ENCODE measurements around the gene DIO1.

DIO1 gene

DNA sequence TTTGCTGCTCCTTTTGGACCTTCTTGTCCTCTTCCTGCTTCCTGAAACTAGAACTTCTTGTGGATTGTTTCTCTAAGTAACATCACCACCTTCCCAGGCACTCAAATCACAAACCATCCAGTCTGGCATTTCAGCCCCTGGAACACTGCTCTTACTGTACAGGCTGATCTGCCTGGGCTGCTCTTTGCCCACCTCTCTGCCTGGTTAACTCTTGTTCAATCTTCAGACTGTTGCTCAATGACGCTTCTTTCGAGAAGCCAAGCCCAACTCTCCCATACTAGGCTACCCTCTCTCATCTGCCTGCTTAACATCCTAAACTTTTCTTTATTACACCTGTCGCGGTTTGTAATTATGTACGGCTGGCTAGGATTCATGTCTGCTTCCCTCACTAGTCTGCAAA, 657 bp downstream of the DIO1 start:
- no peak for DNase-seq (ENCODE audit: low spot score)

DNA sequence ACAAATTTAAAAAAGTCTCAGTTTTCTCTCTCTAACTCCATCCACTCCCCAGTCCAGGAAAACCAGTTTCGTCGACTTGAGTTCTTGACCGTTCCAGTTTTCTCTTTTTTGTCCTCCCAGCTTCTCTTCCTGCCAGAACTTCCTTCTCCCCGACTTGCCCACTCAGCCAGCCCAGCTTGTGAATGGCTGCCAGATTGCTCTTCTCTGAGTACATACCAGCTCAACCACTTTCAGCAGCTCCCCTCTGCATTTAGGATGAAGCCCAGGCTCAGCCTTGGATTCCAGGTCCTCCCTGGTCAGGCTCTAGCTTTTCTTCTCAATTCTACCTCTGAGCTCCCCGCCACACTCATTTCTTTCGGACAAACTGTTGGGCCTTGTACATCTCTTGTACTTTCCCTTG, 1.4 kb downstream of the DIO1 start:
- DNase-seq (ENCODE audit: low spot score): no peak

- peak; percentile 67 for DNase-seq (ENCODE audit: low spot score)
Observed at GRCh38 chr1:53896635-53897229, 2.7 kb downstream of the DIO1 start.

- DNase-seq (ENCODE audit: low spot score): no peak
Observed at GRCh38 chr1:53899206-53899628, 5.2 kb downstream of the DIO1 start.

DNA sequence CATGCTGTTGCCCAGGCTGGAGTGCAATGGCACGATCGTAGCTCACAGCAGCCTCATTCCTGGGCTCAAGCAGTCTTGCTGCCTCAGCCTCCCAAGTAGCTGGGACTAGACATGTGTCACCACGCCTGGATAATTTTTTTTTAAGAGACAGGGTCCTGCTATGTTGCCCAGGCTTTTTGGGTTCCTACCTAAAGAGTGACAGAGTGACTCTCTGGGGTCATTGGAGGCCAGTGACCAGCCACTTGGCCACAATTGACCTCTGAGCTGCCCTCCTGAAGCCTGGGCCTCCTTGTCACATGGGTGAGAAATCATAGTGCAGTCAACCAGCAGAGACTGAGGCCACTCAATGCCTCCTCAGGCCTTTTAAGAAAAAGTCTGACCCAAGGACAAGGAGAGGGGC, 5.7 kb downstream of the DIO1 start:
- DNase-seq (ENCODE audit: low spot score): no peak

DNA sequence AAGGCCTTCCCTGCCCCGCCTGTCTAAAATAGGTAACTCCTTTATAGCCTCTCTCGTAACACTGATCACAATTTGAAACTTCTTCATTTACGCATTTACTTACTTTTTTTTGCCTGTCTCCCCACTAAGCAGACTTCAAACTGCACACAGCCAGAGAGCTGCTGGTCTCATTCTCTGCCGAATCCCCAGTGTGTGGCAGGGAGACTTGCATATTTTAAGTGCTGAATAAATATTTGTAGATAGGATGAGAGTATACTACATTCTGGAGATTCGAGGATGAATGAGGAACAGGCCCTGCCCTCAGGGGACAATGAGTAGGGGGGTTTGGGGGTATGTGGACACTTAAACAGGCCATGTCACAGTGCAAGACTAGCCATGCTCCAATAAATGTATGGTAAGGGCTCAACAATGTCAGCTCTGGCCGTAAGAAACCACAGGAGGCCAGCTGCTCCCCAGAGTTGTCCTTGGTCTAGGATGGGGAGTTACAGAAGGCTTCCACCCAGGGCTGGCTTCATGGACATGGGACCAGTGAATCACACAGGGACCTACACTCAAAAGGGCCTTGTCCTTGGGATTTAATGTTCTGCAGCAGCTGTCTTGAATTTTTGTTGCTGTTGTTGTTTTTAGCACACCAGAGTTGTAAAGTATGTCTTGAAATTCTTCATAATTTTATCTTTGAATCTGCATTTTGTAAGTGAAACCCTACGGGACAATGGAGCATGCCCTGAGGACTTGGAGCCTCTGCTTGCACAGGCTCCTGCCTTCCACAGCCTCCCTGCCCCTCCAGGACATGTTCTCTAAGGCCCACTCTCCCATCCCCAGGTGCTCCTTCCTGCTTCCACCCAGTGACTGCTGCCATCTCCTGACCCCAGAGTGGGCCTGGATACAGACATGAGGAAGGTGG, 8.5 kb downstream of the DIO1 start:
- no peak for DNase-seq (ENCODE audit: low spot score)

DNA sequence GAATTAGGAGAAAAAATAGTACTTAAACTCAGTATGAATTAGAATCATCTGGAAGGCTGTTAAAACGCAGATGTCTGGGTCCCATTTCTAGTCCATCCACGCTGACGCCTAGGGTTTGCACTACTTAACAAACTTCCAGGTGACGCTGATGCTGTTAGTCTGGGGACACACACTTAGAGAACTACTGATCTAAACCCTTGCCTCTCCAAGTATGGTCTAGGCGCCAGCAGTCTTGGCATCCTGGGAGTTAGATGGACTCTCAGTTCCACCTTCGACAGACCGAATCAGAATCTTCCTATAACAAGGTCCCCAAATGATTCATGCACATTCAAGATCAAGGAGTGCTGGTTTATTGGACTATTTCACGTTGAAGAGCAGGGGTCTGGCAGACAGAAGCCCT, 11.5 kb downstream of the DIO1 start:
- DNase-seq (ENCODE audit: low spot score): no peak

DNA sequence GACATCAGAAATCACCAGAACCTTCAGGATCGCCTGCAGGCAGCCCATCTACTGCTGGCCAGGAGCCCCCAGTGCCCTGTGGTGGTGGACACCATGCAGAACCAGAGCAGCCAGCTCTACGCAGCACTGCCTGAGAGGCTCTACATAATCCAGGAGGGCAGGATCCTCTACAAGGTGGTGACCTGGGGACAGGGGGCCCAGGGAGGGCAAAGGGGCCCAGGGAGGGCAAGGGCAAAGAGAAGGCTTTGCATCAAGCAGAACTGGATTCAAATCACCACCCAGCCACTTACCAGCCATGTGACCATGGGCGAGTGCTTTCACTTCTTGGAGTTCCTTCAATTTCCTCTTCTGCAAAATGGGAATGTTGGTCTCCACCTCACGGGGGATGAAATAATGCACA, 12.1 kb downstream of the DIO1 start:
- no peak for DNase-seq (ENCODE audit: low spot score)

- no peak for DNase-seq (ENCODE audit: low spot score)
Observed at GRCh38 chr1:53909946-53910345, 16.0 kb downstream of the DIO1 start.

DNA sequence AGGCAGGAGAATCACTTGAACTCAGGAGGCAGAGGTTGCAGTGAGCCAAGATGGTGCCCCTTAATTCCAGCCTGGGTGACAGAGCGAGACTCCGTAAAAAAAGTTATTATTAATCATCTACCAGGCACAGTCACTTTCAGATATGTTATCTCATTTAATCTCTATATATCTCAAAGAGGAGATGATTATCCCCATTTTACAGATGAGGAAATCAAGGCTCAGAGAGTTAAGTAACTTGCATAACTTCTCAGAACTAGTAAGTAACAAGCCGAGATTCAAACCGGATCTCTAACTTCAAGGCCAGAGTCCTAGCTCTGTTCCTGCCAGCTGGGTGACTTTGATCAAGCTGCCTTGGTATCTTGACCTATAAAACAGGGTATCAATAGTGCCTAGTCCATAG, 17.5 kb downstream of the DIO1 start:
- no peak for DNase-seq (ENCODE audit: low spot score)

DNA sequence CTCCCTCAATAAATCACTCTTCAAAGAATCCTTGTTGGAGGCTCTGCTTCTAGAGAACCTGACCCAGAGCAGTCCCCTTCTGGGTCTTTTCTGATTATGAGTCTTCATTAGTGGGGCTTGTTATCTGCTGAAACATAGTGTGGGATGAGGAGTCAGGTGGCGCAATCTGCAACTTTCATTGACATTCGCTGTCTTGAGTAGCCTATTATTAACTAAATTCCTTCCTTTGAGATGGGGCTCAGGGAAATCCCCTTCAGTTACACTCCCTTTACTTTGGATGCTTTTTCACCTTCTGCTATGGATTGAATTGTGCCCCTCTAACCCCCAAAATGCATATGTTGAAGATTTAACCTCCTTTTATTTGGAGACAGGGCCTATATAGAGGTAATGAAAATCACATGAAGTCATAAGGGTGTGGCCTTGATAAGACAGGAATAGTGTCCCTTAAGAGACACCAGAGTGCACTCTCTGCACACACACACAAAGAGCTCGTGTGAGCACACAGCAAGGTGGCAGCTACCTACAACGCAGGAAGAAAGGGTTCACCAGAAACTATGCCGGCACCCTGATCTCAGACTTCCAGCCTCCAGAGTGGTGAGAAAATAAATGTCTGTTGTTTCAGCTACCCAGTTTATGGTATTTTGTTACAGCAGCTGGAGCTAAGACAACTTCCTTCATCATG, 19.5 kb downstream of the DIO1 start:
- no peak for DNase-seq (ENCODE audit: low spot score)

- DNase-seq (ENCODE audit: low spot score): no peak
Observed at GRCh38 chr1:53918343-53918742, 24.4 kb downstream of the DIO1 start.

DNA sequence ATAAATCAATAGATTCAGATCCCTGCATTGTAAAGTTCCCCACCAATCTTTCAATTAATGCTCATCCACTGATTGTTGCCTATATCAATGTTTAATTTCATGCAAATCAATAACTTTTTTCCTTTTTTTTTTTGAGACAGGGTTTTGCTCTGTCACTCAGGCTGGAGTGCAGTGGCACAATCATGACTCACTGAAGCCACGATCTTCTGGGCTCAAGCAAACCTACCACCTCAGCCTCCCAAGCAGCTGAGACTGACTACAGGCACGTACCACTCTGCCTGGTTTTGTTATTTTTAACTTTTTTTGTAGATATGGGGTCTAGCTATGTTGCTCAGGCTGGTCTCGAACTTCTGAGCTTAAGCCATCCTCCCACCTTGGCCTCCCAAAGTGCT, 25.7 kb downstream of the DIO1 start:
- DNase-seq (ENCODE audit: low spot score): no peak

GRCh38 chr1:53927376-53927881, 33.4 kb downstream of the DIO1 start:
- DNase-seq (ENCODE audit: low spot score): no peak

DNA sequence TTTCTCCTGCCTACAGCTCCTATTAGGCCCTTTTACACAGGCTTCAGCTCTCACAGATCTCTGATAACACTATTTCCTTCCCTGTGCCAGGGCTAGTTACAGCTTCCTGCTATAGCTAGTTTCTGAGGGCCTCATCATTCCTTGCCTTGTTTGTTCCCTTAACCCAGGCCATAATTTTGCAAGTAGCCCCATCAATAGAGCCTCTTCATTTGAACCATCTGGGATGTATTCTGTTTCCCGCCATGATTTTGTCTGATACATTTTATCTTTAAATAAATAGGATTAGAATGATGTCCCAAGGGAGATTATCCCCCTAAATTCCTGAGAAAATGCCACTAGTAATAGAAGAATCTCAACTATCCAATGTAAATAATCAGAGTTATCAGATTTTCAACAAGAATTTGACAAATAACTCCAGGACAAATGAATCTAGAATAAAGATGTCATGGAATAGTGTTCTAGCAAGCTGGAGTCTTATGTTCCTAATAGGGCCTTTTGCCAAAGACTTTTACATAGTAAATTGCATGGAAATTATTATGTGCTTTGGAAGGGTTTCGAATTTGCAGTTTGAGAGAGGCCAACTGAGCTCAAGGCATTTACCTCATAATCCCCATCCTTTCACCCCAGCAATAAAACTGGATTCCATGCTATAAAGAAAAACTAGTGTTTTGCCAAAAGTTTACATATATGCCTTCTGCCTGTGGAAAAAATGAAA, 35.4 kb downstream of the DIO1 start:
- no peak for DNase-seq (ENCODE audit: low spot score)

- DNase-seq (ENCODE audit: low spot score): no peak
Observed at GRCh38 chr1:53930932-53931331, 36.9 kb downstream of the DIO1 start.

GRCh38 chr1:53931523-53931922, 37.5 kb downstream of the DIO1 start:
- DNase-seq (ENCODE audit: low spot score): no peak

GRCh38 chr1:53934170-53934765, 40.3 kb downstream of the DIO1 start:
- DNase-seq (ENCODE audit: low spot score): no peak

DNA sequence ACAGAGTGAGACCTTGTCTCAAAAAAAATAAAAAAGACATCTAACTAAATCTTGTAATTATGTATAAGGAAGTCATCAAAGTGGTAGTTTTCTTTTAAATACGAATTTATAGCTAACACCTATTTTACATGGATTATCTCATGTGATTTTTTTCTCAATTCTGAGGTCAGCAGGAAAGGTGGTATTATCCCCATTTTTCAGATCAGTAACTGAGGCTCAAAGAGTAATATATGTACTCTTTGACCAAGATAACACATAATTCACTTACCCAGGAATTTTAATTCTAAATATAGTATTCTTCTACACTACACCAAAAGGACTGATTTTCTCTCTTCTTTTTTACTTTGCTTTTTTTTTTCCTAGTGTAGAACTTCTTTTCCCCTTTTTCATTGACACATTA, 42.4 kb downstream of the DIO1 start:
- DNase-seq (ENCODE audit: low spot score): no peak

- no peak for DNase-seq (ENCODE audit: low spot score)
Observed at GRCh38 chr1:53938136-53938830, 44.3 kb downstream of the DIO1 start.
